ENCODE data around the gene ENOSF1.
"Not testable (repeated sequence)": the region's sequence is repeated elsewhere in the genome, so short reads cannot be mapped to it uniquely, and the experiment has no call there.

The ENOSF1 gene

DNA sequence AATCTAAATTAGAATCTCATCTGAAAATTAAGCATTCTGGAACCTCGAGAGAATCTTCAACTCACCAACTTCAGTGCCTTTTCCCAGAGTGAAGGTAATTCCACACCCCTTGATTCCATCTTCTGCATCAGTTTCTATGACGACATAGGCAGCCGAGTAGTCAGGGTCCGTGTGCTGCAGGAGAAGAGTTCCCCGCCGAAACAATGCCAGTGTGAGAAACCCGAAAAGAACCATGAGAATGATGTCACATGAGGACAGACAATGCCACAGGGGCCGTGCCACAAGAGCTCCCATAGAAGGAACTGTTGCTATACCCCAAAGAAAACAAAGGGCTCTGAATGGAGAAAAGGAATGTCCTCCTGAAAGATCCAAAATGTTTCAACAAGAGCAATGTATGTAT lies 6.0 kb downstream of the ENOSF1 start:
- peak in 2 of 14 donors; percentile 3 to 4 for DNase-seq

DNA sequence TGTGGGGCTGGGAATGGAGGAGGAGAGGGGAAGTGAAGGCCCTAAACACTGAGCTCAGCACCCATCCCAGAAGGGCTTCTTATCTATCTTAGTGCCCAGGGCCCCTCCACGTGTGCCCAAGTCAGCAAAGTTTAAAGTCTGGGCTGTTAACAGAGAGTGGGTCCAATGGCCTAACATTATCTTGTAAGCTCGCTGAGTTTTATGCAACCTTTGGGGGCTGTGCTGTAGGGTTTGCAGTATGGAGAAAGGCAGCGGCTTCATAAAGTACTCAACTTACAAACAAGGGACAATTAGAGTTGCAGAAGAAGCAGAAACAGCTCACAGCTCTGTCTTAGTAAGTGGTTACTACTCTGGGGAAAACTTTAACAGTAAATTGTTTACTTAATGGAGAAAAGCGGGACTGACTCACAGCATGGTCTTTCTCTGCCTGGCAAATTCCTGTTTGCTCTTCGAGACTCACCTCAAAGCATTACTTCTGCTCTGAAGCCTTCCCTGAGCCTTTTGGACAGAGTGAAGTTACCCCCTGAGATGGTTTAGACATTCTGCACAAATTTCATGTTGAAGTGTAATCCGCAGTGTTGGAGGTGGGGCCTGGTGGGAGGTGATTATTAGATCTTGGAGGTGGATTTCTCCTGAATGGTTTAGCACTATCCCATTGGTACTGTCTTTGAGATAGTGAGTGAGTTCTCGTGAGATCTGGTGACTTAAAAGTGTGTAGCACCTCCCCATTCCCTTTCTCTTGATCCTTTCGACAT lies 9.0 kb downstream of the ENOSF1 start:
- DNase-seq = no peak

DNA sequence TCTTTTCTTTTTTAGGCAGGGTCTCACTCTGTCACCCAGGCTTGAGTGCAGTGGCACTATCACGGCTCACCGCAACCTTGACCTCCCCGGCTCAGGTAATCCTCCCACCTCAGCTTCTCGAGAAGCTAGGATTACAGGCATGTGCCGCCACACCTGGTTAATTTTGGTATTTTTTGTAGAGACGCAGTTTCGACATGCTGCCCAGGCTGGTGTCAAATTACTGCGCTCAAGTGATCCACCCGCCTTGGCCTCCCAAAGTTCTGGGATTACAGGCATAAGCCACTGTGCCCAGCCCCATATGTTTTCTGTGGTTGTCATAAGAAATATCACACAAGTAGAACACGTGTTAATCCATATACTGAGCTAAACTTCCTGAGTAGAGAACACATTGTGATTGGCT lies 14.6 kb downstream of the ENOSF1 start:
- DNase-seq = no peak

DNA sequence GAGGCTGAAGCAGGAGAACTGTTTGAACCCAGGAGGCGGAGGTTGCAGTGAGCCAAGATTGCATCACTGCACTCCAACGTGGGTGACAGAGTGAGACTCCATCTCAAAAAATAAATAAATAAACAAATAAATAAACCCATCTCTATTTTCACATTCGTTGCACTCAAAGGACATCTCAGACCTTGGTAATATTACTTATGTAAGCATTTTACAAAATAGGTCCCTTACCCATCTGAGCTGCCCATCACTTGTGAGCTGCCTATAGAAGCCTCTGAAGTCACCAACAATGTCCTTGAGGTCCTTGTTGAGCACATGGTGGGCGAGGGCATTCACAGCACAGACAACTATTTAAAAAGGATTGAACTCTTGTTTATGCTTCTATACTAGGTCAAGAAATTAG lies 15.4 kb downstream of the ENOSF1 start:
- no peak for DNase-seq

DNA sequence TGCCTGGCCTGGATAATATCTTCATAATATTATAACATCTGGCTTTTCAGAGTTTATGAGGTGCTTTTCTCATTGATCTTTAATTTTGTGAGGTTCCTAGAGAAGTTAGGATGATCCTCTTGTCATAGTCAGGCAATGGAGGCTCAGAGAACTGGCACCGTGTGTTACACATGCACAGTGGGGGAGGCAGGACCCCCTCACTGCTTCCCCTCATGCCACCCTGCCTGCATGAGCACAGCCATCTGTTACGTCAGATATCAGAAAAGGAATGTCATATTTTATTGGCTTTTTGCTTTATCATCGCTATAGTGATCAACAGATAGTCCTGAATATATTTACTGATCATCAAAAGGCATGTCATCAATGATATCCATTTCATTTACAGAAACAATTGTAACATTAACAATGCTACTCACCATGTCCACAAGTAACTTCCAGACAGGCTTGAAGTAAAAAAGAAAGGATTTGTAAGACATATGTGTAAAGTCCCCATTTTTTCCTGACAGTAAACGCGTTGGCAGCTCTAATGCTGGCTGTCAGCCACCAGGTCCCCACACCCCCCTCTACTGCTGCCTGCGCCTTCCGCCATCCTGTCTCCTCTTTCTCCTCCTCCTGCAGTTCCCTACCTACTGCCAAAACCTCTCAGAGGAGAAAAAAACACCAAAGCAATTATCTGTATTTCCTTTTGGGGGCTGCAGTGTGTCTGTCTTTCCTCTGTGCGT lies 18.8 kb downstream of the ENOSF1 start:
- no peak for DNase-seq

DNA sequence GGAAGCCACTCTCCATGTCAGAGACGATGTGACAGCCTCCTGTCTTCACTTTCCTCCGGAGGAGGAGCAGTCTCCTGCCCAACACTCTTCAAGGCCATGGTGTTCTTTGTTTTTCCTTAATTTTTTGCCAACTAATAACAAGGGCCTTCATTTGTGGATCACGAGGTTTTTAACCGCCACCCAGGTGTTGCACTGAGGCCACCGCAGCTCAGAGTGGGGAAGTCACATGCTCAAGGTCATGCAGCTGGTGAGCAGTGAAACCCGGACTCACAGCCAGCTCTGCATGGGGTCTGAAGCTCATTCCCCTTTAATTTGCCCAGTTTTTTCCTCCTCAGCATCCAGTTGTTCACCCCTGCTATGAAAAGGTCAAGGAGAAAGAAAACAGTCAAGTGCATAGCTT lies 19.6 kb downstream of the ENOSF1 start:
- no peak for DNase-seq

DNA sequence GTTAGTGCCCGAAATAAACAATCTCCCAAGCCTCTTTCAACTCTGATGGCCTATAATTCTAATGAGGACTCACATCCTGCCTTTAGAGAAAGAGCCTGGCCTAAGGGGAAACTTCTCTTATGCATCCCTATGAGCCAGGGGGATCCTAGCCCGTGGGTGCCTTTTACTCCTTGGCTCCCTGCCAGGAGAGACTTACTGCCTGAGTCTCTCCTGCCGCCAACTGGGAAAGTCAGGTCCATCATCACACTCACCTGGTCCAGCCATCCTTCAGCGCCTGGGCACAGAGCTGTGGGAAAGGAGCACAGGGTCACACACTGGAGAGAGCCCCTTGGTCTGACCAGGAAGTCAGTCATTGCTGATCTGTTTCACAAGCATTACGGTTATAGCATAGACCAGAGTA lies 24.1 kb downstream of the ENOSF1 start:
- no peak for DNase-seq

DNA sequence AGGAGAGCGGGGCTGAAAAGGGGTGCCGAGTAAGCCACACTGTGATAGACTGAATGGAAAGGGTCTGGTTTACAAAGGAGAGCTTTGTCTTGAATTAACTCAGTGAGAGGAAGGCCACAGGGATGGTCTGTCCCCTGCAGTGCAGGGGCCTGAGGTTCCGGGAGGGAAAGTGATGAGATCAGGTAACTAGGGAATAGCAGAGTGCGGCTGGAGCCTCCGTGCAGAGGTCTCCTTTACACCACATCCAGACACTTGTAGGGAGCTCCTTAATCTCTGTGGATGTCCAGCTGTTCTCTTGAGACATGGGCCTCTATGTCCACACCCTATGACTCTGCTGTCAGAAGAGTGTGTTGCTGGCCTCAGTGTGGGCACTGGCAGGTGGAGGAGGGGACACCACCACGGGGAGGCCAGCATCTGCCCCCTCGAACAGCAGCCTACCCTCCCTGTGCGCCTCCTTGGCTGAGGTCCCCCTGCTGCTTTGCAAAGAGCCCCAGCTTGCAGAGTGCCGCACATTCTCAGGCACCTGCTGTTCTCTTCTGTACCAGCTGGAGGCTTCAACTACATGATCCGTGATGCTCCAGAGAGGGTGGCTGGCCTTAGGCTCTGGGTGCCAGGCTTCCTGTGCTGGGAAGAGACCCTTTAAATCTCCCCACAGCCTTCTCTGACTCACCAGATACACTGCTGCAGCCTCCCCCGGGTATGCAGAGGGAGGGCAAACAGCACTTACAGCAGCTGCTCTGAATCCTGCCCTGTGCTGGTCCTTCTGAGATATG lies 25.9 kb downstream of the ENOSF1 start:
- peak in 1 of 14 donors; percentile 6 for DNase-seq

DNA sequence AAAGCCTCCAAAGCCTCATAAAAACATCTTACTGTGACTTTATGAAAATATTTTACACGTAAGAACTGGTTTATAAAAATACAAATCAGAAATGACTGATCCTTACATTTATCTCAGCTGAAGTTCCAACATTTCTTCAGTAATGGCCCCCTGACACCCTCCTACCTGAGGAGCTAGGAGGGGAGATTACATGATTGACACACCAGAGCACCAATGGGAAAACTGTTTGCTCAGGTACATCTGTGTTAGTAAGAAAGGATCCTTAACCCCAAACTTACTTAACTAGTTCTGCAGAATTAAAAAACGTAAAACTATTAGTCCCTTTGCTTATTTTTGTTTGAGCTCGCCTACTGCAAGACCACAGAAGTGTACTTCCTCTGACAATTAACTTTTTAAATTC lies 27.0 kb downstream of the ENOSF1 start:
- no peak for DNase-seq

DNA sequence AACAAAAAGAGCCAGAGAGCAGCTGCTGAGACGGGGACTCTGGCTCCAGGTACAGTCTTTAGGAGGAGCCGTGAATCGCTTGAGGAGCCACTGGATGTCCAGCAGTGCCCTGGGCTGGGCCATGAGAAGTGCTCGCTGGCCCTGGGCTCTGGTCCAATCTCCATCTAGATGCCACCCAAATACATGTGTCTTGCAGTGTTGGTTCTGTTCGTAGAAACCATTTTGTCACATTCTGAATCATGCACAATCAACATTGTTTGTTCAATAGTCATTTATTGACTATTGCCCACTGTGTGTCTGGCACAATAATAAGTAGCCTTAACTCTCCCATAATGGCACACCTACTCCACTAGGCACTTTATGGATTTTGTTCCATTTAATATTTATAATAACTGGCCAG lies 28.9 kb downstream of the ENOSF1 start:
- DNase-seq = no peak

DNA sequence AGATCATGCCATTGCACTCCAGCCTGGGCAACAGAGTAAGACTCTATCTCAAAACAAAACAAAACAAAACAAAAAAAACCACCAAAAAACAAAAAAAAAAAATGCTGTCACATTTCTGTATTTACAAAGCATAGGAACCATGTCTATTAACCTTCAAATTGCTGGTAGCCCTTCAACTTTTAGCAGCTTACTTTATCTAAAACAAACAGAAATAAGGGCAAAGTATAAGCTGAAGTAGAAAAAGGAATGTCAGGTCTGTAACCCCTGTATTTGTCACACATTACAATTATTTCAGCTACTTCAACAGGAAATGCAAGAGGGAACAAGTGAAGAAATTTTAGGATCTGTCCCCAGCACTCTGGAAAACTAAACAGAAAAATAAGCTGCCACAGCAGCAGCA lies 29.6 kb downstream of the ENOSF1 start:
- no peak for DNase-seq

DNA sequence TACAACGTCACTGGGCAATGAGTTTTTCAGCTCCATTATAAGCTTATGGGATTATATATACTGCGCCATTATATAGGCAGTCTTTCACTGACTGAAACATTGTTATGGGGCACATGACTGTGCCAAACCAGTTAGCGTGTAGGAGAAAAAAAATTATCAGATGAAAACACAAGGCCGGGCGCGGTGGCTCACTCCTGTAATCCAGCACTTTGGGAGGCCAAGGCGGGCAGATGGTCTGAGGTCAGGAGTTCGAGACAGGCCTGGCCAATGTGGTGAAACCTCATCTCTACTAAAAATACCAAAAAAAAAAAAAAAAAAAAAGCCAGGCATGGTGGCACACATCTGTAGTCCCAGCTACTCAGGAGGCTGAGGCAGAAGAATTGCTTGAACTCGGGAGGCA lies 30.0 kb downstream of the ENOSF1 start:
- DNase-seq = not testable (repeated sequence)

DNA sequence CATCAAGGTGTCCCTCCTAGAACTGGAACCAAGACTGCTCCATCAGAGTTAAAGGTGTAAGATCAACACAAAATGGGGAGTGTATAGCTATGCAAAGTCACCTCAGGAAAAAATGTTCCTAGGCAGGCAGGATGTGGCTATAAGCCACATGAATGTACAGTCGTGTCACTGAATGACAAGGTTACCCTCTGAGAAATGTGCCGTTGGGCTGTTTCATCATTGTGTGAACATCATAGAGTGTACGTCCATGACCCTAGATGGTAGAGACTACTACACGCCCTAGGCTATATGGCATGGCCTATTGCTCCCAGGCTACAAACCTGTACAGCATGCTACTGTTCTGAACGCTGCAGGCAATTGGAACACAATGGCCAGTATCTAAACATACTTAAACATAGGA lies 30.4 kb downstream of the ENOSF1 start:
- no peak for DNase-seq

DNA sequence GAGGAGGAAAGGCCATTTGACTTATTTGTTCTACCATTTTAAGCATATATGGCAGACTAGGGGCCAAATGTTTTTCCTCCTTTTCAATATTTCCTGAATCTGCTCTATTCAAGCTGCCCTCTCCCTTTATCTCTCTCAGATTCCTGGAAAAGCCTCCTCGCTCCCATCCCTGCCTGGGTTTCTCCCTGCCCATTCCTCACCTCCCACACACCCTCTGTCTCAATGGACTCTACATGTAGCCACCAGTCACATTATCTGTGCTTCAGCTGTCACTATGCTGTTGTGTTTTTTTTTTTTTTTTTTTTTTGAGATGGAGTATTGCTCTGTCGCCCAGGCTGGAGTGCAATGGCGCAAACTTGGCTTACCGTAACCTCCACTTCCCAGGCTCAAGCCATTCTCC lies 32.0 kb downstream of the ENOSF1 start:
- no peak for DNase-seq

DNA sequence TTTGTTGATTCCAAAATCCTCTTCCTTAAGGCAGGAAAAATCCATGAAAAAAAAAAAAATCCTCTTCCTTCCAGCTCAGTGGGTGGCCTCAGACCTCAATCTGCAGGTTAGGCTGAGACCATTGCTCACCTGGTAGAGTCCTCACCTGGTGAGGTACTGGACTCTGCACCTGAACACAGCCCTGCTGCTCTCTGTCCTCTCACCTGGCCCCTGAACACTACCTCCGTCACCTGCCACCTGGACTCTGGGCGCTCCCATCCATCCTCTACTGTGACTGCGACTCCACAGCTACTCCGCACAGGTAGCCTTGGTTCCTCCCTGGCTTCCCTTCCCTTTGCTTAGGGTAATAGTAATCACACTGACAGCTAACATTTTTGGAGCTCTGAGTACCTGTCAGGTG lies 32.9 kb downstream of the ENOSF1 start:
- no peak for DNase-seq

DNA sequence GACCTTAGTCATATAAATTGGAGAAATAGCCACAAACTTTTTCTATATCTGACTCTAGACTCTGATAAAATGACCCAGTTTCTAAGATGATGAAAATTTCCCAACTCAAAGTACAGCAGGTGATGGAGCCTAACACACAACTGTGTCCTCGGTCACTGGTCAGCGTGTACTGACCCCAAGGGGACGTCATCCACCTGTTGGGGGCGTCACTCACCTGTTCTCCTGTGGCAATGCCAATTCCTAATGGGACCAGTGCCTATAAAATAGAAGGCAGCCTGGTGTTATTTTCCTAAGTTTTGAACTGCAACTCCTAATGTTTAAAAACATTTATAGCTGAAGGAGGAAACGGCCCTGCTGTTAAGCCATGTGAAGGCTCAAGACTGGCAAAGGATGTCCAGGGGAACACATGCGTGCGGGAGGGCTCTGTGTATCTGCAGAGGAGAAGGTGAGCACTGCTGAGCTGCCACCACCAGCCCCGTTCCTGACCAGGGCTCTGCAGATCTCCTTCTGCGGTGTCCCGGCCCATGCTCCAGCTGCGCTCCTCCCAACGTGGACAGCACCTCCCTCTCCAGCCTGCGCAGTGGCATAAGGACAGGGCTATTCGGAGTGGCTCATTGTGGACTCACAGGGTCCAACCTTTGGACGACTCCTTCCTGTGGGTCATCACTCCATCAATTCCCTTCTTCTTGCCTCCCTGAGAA lies 33.8 kb downstream of the ENOSF1 start:
- no peak for DNase-seq

DNA sequence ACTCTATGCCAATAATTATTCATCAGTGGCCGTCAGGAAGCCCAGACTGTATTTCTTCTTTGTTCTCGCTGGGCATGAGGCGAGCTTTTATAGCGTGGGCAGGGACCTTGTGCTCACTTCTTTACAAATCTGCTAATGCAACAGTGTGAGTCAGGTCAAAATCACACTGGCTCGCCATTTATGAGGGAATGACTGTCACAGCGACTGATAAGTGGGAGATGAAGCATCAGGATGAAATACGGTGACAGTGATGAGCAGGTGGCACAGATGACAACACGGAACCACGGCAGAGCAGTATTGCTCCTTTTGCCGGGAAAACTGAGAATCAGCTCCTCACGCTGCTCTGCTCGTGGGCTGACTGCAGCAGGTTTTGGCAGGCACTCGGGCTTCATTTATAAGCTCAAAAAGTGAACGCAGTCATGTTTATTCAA lies 34.5 kb downstream of the ENOSF1 start:
- peak in 4 of 14 donors; percentile 7 to 41 (median 25) for DNase-seq

DNA sequence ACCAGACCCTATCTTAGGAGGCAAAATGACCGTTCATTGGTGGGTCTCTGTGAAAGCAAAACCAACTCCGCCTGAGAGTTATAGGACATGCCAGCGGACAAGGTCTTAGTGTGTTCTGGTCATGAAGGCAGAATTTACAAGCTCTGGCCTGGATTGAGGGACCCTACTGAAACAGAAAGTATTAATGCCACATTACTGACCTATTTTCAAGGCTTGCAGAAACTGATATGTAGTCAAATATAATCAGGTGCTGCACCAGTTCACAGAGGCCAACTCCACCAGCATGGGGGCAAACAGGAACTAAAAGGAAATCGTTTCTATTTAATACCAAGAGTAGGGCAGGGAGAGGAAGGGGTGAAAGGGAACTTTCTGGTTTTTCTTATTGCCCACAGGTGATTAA lies 35.3 kb downstream of the ENOSF1 start:
- DNase-seq = no peak

DNA sequence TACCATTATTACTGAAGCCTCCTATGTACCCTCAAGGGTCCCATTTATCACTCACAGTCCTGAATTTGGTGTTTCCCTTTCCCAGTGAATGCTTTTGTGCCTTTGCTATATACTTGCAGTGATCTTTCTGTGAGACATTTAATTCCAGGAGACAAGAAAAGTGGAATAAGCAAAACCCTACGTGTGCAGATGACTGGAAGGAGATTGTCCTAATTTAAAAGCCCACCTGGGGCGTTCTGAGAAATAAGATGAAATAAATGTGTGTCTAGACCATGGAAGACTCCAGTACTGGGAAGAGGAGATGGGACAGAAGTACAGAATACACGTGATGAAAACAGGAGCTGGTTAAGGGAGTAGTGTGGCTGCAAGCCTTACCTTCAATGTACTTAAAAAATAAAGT lies 35.7 kb downstream of the ENOSF1 start:
- DNase-seq = no peak

DNA sequence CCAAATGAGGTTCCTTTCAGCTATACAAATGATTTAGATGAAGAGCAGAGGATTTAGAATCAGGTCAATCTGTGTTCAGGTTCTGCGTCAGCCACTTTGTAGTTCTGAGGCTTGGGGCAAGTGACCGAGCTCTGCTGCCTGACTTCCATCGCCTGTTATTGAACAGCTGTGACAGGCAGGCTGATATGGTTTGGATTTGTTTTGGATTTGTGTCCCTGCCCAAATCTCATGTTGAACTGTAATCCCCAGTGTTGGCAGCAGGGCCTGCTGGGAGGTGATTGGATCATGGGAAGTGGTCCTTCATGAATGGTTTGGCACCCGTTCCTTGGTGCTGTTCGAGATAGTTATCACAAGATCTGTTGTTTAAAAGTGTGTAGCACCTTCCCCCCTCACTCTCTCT lies 36.4 kb downstream of the ENOSF1 start:
- DNase-seq = no peak

DNA sequence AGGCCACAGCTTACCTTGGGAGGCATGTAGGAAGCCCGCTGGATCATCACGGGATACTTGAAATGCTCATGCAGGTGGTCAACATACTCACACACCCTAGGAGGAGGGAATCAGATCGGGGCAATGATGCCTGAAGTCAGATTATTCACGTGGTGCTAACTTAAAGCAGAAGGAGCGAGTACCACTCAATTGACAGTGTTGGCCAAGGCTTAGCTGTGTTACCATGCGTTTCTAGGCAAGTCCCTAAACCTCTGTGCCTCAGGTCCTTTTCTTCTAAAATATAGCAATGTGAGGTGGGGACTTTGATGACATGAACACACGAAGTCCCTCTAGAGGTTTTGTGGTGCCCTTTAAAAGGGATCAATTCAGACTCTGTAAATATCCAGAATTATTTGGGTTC lies 37.1 kb downstream of the ENOSF1 start:
- no peak for DNase-seq

DNA sequence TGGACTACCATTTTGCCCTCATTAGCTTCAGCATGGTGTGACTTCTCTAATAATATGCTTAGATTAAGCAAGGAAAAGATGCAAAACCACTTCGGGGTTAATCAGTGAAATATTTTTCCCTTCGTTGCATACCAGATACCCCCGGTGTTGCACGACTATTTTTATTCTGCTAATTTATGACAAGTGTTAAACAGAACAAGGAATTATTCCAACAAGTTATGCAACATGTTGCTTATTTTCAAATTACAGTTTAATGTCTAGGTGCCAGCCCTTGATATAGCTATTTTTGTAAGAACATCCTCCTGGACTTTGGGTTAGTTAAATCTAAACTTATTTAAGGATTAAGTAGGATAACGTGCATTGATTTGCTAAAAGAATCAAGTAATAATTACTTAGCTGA lies 38.7 kb downstream of the ENOSF1 start:
- no peak for DNase-seq

DNA sequence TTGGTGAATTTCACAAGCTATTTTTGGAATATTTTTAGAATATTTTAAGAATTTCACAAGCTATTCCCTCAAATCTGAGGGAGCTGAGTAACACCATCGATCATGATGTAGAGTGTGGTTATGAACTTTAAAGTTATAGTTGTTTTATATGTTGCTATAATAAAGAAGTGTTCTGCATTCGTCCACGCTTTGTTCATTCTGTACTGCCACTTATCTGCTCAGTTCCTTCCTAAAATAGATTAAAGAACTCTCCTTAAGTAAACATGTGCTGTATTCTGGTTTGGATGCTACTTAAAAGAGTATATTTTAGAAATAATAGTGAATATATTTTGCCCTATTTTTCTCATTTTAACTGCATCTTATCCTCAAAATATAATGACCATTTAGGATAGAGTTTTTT lies 39.1 kb downstream of the ENOSF1 start:
- no peak for DNase-seq

All from C1 segment of cervical spinal cord (tissue), 14 donors.